Spinal cord (tissue), 10 donors: ENCODE data around the gene TMEM269. TPM values are rescaled to one million over a fixed set of nuclear protein-coding genes. Genes with fewer than 3 reads are reported as not detected.

Experiments
- DNase-seq, 6 donors: peaks; one replicate each; pipeline versions ENCODE4 v3.0.0 to v3.0.0-alpha.2; 2013 to 2015; ENCODE audit warnings: low spot score in 6 of 6, low read depth in 4 of 6
- H3K27ac ChIP-seq: one replicate; pipeline ENCODE4 v1.5.1; 2013; ENCODE audit warnings: low read depth, low read length, control low read depth
- H3K27me3 ChIP-seq: one replicate; pipeline ENCODE4 v1.6.1; 2013; ENCODE audit warnings: low read length; ENCODE audit not compliant: control insufficient read depth, insufficient read depth
- H3K36me3 ChIP-seq: one replicate; pipeline ENCODE4 v1.6.1; 2013; ENCODE audit warnings: low read length; ENCODE audit not compliant: control insufficient read depth, insufficient read depth
- H3K4me1 ChIP-seq: one replicate; pipeline ENCODE4 v1.6.1; 2013; ENCODE audit warnings: low read length; ENCODE audit not compliant: control insufficient read depth, insufficient read depth
- H3K4me3 ChIP-seq: one replicate; pipeline ENCODE4 v1.5.1; 2013; ENCODE audit warnings: low read depth, low read length, control low read depth
- H3K9me3 ChIP-seq: one replicate; pipeline ENCODE4 v1.6.1; 2013; ENCODE audit warnings: low read length; ENCODE audit not compliant: control insufficient read depth, insufficient read depth
- WGBS: methylation state at CpG from one replicate; pipeline ENCODE4 v1.1.5; 2013; ENCODE audit warnings: missing lambda C conversion rate; ENCODE audit not compliant: insufficient coverage; 5-methylcytosine and 5-hydroxymethylcytosine counted together
- polyA plus RNA-seq, 2 donors: library from polyadenylated mRNA; unstranded; fragments of 120-200 nt; gene quantifications; one replicate each; pipeline ENCODE4 v1.2.1, GENCODE V29; 2013; ENCODE audit not compliant: insufficient read length in 2 of 2
- total RNA-seq, 2 donors: library from RNA; depleted of rRNA in 1 of 2; stranded (reverse); fragments of 120-200 nt in 1 of 2; fragments of >200 nt in 1 of 2; gene quantifications; one replicate each; pipeline versions ENCODE4 v1.2.3 to v1.2.4, GENCODE V29; 2013 to 2014
- donor health status: healthy.

The TMEM269 gene
- total and polyA plus RNA-seq, 4 donors: 0.11 to 1.6 (median 0.81) TPM

DNA sequence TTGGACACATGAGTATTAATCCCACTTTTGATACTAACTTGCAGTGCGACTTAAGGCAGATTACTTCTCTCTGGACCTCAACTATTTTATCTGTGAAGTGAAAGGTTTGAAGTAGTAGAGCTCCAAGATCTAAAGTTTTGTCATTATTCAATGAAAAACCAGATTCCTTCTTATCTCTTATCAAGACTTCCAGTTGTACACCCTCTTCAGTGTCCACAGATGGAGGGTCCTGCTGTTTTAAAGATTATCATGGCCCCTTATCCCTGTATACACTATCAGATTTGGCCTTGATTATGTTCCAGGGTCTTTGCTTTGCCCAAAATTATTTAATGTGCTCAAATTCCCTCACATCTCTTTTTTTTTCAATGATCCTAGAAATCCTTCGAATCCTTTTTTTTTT, 16.6 kb upstream of the TMEM269 start:
- DNase-seq: no peak
- Histone ChIP-seq H3K9me3 (no peaks in the 10 kb centered on the region), H3K27ac (no peak overlapping the region), H3K27me3 (no peaks in the 10 kb centered on the region), H3K4me1 (peaks cover 10% of the 10 kb centered on the region), H3K4me3 (peak overlapping the region; percentile 90), H3K36me3 (peaks cover 6% of the 10 kb centered on the region)
- no CpG with 5 or more reads among the region's 2 CpGs for WGBS

DNA sequence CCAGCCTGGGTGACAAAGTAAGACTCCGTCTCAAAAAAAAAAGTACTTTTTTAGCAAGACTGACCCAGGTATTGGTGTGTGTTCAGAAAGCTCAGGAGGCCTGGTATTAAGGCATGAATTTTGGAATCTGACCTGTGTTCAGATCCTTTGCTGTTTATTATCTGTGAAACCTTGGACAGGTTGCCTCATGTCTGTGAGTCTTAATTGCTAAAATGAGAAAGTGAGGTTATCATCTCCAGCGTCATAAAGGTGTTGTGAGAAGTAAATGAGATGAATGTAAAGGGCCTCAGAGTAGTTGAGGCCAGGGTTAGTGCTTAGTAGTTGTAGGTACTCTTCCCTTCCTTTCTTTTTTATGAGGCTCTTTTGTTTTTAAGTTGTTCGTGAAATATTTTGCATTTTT, 15.0 kb upstream of the TMEM269 start:
- Histone ChIP-seq H3K4me3 (no peak overlapping the region), H3K27ac (no peak overlapping the region), H3K4me1 (peaks cover 2% of the 10 kb centered on the region), H3K36me3 (peaks cover 17% of the 10 kb centered on the region), H3K9me3 (no peaks in the 10 kb centered on the region), H3K27me3 (no peaks in the 10 kb centered on the region)
- DNase-seq: no peak
- 100% methylated on average over 2 of the region's 3 CpGs for WGBS

DNA sequence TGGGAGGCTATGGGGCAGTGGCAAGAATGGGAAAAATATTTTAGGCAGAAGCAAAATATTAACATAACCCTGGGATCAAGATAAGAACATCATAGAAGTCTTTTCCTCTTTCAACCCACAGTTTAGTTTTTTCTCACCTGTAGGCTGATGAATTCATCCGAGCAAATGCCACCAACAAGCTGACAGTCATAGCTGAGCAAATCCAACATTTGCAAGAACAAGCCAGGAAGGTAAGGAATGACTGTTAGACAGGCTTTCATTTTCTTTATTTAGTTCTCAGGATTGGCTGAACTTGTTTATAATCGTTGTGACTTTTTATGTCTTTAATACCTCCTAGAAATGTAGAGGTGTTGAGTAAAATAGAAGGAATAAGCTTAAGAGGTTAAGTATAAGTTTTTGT, 11.4 kb upstream of the TMEM269 start:
- Histone ChIP-seq H3K27me3 (no peaks in the 10 kb centered on the region), H3K27ac (no peak overlapping the region)
- 0% methylated on average over 1 of the region's 2 CpGs for WGBS

DNA sequence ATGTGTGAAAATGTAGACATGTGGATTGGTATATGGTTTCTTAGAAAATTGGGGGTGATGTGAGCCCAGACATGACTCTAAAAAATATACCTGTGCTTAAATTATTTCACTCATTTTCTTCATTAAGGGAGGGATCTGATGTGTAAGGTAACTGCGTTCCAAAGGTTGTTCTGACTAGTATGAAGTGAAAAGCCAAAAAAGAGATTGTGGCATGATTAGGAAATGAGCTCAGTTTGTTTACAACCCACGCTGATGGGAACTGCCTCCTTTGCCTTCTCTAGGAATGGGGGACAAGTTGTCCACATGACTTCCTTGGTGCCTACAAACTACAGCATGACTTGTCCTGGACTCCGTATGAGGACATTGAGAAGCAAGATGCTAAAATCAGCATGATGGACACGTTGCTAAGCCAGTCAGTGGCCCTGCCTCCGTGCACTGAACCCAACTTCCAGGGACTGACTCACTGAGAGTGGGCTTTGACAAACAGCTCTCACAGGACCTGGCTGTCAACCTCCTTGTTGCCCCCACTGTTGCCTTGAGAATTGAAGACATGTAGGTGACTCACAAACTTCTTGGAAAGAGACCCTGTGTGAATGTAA, 9.8 kb upstream of the TMEM269 start:
- no peak for DNase-seq
- no peaks in the 10 kb centered on the region for H3K9me3 ChIP-seq
- H3K27me3 ChIP-seq: no peaks in the 10 kb centered on the region
- H3K4me3 ChIP-seq: no peak overlapping the region
- no peak overlapping the region for H3K27ac ChIP-seq
- H3K36me3 ChIP-seq: peaks cover 44% of the 10 kb centered on the region
- 91% methylated on average over 4 of the region's 5 CpGs for WGBS
- peaks cover 2% of the 10 kb centered on the region for H3K4me1 ChIP-seq

More for the DNA sequence above, 11.4 kb upstream of the TMEM269 start:
- H3K4me3 ChIP-seq: no peak overlapping the region
- peaks cover 2% of the 10 kb centered on the region for H3K4me1 ChIP-seq
- no peak for DNase-seq
- H3K9me3 ChIP-seq: no peaks in the 10 kb centered on the region
- H3K36me3 ChIP-seq: peaks cover 37% of the 10 kb centered on the region

DNA sequence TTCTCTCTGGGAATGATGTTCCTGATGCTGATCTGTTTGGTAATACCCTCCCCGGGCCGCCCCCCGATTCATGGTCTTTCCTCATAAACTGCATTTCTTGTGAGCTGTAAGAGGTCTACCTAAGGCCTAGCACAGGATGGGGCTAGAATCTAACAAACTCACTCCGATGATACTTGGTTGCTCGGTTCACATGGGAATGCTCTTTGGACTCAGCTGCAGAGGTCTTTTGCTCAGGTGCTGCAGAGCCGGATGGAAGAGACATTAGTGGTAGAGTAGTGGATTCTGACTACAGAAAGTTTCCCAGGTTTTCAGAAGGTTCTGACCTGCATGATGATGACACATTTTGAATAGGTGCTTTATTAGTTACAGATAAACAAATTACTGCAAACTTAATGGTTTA, 8.3 kb upstream of the TMEM269 start:
- no peaks in the 10 kb centered on the region for H3K27me3 ChIP-seq
- WGBS: 96% methylated on average over 5 of the region's 6 CpGs
- H3K36me3 ChIP-seq: peaks cover 43% of the 10 kb centered on the region
- H3K27ac ChIP-seq: no peak overlapping the region
- no peak overlapping the region for H3K4me3 ChIP-seq
- H3K9me3 ChIP-seq: no peaks in the 10 kb centered on the region
- H3K4me1 ChIP-seq: no peaks in the 10 kb centered on the region
- no peak for DNase-seq

DNA sequence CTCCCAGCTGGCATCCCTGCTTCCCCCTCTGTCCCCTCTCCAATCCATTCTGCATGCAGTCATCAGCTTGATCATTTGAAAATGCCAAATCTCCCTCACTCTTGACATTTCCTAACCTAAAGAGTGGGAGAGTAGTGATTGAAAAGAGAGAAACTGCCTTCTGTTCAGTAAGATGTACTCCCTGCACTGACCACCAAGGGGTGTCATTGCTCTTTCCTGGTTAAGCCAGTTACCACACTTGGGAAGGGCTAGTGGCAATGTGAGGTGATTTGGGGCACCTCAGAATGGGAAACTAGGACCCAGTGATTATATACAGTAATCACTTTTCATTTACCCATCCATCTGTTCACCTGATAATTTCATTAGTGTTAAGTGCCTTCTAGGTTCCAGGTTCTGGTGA, 6.9 kb upstream of the TMEM269 start:
- Histone ChIP-seq H3K4me3 (no peak overlapping the region), H3K27ac (no peak overlapping the region), H3K4me1 (no peaks in the 10 kb centered on the region), H3K27me3 (no peaks in the 10 kb centered on the region), H3K36me3 (peaks cover 39% of the 10 kb centered on the region), H3K9me3 (no peaks in the 10 kb centered on the region)
- DNase-seq: peak in 2 of 6 donors; percentile 56 to 70

DNA sequence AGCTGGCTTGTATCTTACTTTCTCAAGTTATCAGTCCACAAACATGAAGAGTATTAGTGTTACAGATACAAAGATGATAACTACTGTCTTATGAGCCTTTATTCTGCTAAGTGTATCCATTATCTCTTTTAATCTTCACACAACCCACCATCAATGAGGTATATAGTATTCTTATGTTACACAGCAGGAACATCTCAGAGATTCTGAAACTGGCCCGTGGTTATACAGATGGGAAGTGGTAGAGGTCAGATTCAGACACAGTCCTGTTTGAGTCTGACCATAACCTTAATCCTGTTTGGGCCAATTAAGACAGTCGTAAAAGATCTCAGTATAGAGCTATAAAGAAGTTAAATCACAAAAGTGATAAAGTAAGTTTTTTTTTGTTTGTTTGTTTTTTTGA, 5.1 kb upstream of the TMEM269 start:
- Histone ChIP-seq H3K9me3 (no peaks in the 10 kb centered on the region), H3K4me1 (peaks cover 3% of the 10 kb centered on the region), H3K4me3 (no peak overlapping the region), H3K36me3 (peaks cover 33% of the 10 kb centered on the region), H3K27ac (no peak overlapping the region), H3K27me3 (no peaks in the 10 kb centered on the region)
- no peak for DNase-seq
- WGBS: 100% methylated on average over 1 of the region's 2 CpGs

DNA sequence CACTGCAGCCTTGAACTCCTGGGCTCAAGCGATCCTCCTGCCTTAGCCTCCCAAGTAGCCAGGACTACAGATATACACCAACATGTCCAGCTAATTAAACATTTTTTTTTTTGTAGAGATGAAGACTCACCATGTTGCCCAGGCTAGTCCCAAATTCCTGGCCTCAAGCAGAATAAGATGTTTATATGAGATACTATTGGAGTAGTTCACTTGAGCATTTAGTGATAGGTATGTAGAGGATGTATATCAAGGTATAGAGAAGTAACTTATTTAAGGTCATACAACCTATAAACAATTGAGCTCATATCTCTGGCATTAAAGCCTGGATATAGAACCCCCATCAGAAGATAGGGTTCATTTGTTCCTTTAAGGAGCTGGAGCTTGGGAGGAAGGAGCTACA, 4.6 kb upstream of the TMEM269 start:
- no peak for DNase-seq
- no peaks in the 10 kb centered on the region for H3K9me3 ChIP-seq
- H3K27me3 ChIP-seq: no peaks in the 10 kb centered on the region
- no peak overlapping the region for H3K27ac ChIP-seq
- H3K36me3 ChIP-seq: peaks cover 28% of the 10 kb centered on the region
- no CpG with 5 or more reads among the region's 1 CpG for WGBS
- no peak overlapping the region for H3K4me3 ChIP-seq
- peaks cover 7% of the 10 kb centered on the region for H3K4me1 ChIP-seq

DNA sequence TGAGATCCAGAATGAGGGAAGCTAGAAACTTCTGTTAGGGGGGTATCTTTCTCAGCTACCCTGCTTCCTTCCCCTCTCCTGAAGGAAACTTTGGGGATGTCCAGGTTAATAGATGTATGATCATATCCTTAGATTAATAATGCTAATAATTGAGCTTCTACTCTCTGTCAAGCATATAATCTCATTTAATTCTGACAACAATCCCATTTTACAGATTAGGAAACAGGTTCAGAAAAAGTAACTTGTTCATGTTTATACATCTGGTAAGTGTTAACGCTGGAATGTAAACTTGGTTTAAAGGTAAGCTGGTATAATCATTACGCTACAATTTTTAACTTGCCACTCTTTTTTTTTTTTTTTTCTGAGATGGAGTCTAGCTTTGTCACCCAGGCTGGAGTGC, 1.7 kb upstream of the TMEM269 start:
- Histone ChIP-seq H3K4me3 (no peak overlapping the region), H3K36me3 (peaks cover 12% of the 10 kb centered on the region), H3K27me3 (no peaks in the 10 kb centered on the region), H3K4me1 (peaks cover 20% of the 10 kb centered on the region), H3K27ac (no peak overlapping the region), H3K9me3 (no peaks in the 10 kb centered on the region)
- WGBS: no CpG with 5 or more reads among the region's 2 CpGs
- no peak for DNase-seq

DNA sequence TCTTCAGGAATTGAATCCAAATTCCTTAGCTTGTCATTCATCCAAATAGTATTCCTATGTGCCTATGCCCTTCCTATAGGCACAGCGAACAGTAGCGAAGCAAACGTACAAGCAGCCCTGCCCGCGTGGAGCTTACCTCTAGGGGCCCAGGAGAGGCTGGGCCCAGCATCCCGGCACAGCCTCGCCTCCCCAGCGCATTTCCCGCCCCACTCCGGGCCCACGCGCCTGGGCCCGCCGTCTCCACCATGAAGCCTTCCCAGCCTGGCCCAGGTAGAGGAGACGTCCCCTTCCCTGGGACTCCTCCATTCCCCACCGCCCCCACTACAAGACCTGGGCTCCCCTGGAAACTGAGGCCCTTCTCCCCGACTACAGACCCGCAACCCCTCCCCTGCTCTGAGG, 245 bp upstream of the TMEM269 start:
- Histone ChIP-seq H3K9me3 (no peaks in the 10 kb centered on the region), H3K4me3 (peak overlapping the region; percentile 26), H3K36me3 (peaks cover 7% of the 10 kb centered on the region), H3K27me3 (no peaks in the 10 kb centered on the region), H3K27ac (no peak overlapping the region), H3K4me1 (peaks cover 20% of the 10 kb centered on the region)
- no peak for DNase-seq
- WGBS: 80% methylated on average over 14 of the region's 18 CpGs
